Loucy (cell line): ENCODE results near the gene RBMS3.

Experiments used
- H2AFZ ChIP-seq: fragments of 200-600 bp; sonication (generic); 2 replicates; pipeline ENCODE4 v1.6.0; 2016; ENCODE audit warnings: antibody characterized with exemption, mild to moderate bottlenecking, low read length, moderate library complexity
- H3F3A ChIP-seq: fragments of 200-600 bp; 2 replicates; pipeline ENCODE4 v1.6.0; 2016; ENCODE audit warnings: antibody characterized with exemption, low read depth, mild to moderate bottlenecking
- H3K27me3 ChIP-seq: fragments of 200-600 bp; sonication (generic); 2 replicates; pipeline ENCODE4 v1.6.1; 2014; ENCODE audit warnings: low read length, mild to moderate bottlenecking; ENCODE audit not compliant: insufficient read depth, poor library complexity, severe bottlenecking
- H3K36me3 ChIP-seq: fragments of 200-600 bp; sonication (generic); 2 replicates; pipeline ENCODE4 v1.6.1; 2016; ENCODE audit warnings: low read length; ENCODE audit not compliant: insufficient read depth
- H3K4me1 ChIP-seq: fragments of 200-600 bp; sonication (generic); 2 replicates; pipeline ENCODE4 v1.5.1; 2014; ENCODE audit warnings: low read length, mild to moderate bottlenecking; ENCODE audit not compliant: insufficient read depth, poor library complexity, severe bottlenecking
- H3K4me2 ChIP-seq: fragments of 200-600 bp; sonication (generic); 2 replicates; pipeline ENCODE4 v1.6.0; 2014; ENCODE audit warnings: antibody characterized with exemption, low read length, low read depth, mild to moderate bottlenecking; ENCODE audit not compliant: poor library complexity, severe bottlenecking
- H3K4me3 ChIP-seq: fragments of 200-600 bp; sonication (generic); 2 replicates; pipeline ENCODE4 v1.5.1; 2014; ENCODE audit warnings: low read length, mild to moderate bottlenecking, mixed read lengths; ENCODE audit not compliant: poor library complexity, severe bottlenecking
- H3K79me2 ChIP-seq: fragments of 200-600 bp; sonication (generic); 2 replicates; pipeline ENCODE4 v1.6.1; 2014; ENCODE audit warnings: low read length; ENCODE audit not compliant: insufficient read depth
- H3K9ac ChIP-seq: fragments of 200-600 bp; sonication (generic); 2 replicates; pipeline ENCODE4 v1.6.0; 2014; ENCODE audit warnings: mild to moderate bottlenecking, low read depth, low read length, moderate library complexity; ENCODE audit not compliant: poor library complexity, severe bottlenecking
- H3K9me2 ChIP-seq: fragments of 200-600 bp; sonication (generic); replicated peaks from 2 replicates; pipeline ENCODE4 v1.6.1; 2016; ENCODE audit warnings: low read depth, low read length, mixed read lengths
- H3K9me3 ChIP-seq: fragments of 200-600 bp; sonication (generic); 2 replicates; pipeline ENCODE4 v1.6.1; 2014; ENCODE audit warnings: mild to moderate bottlenecking, antibody characterized with exemption, low read length, low read depth; ENCODE audit not compliant: insufficient read depth
- H4K20me1 ChIP-seq: fragments of 200-600 bp; sonication (generic); 2 replicates; pipeline ENCODE4 v1.6.0; 2014; ENCODE audit warnings: antibody characterized with exemption, low read length, mild to moderate bottlenecking; ENCODE audit not compliant: insufficient read depth, poor library complexity, severe bottlenecking
- CTCF ChIP-seq: fragments of 200-600 bp; sonication (generic); conservative IDR thresholded peaks from 2 replicates; pipeline ENCODE4 v1.5.1; 2014; ENCODE audit warnings: mild to moderate bottlenecking, antibody characterized with exemption, low read length
- EZH2phosphoT487 ChIP-seq: fragments of 200-600 bp; IDR thresholded peaks from 2 replicates; pipeline ENCODE4 v1.6.1; 2018; ENCODE audit warnings: antibody characterized with exemption, mild to moderate bottlenecking, moderate library complexity, borderline replicate concordance

Gene RBMS3

GRCh38 chr3:29686889-29687592 is 406.2 kb downstream of the RBMS3 start:
- Histone ChIP-seq H3F3A (no peaks in the 10 kb centered on the region), H2AFZ (no peak overlapping the region), H4K20me1 (no peaks in the 10 kb centered on the region), H3K4me2 (no peak overlapping the region), H3K79me2 (no peaks in the 10 kb centered on the region), H3K27me3 (no peaks in the 10 kb centered on the region), H3K9me2 (no peaks in the 10 kb centered on the region), H3K4me1 (no peaks in the 10 kb centered on the region), H3K4me3 (no peak overlapping the region), H3K9me3 (no peaks in the 10 kb centered on the region), H3K9ac (no peak overlapping the region), H3K36me3 (no peaks in the 10 kb centered on the region)
- TF ChIP-seq EZH2phosphoT487 (no peak), CTCF (no peak)

- no peak overlapping the region for H3K4me3 ChIP-seq
Measured at GRCh38 chr3:29690686-29691353, 409.9 kb downstream of the RBMS3 start.

GRCh38 chr3:29693863-29694262 is 413.0 kb downstream of the RBMS3 start:
- Histone ChIP-seq H3K9ac (no peak overlapping the region), H3F3A (no peaks in the 10 kb centered on the region), H3K27me3 (no peaks in the 10 kb centered on the region), H2AFZ (no peak overlapping the region), H3K9me3 (no peaks in the 10 kb centered on the region), H4K20me1 (no peaks in the 10 kb centered on the region), H3K4me1 (no peaks in the 10 kb centered on the region), H3K9me2 (no peaks in the 10 kb centered on the region), H3K4me2 (no peak overlapping the region), H3K36me3 (no peaks in the 10 kb centered on the region), H3K79me2 (no peaks in the 10 kb centered on the region), H3K4me3 (no peak overlapping the region)
- TF ChIP-seq EZH2phosphoT487 = no peak

More at GRCh38 chr3:29690686-29691353, 409.9 kb downstream of the RBMS3 start:
- no peak overlapping the region for H3K9ac ChIP-seq
- H3K27me3 ChIP-seq = no peaks in the 10 kb centered on the region
- no peaks in the 10 kb centered on the region for H3K4me1 ChIP-seq
- H4K20me1 ChIP-seq = no peaks in the 10 kb centered on the region
- no peaks in the 10 kb centered on the region for H3F3A ChIP-seq
- H3K9me2 ChIP-seq = no peaks in the 10 kb centered on the region
- no peaks in the 10 kb centered on the region for H3K79me2 ChIP-seq
- H3K36me3 ChIP-seq = no peaks in the 10 kb centered on the region
- TF ChIP-seq EZH2phosphoT487 = no peak
- TF ChIP-seq CTCF = no peak
- no peak overlapping the region for H2AFZ ChIP-seq
- no peak overlapping the region for H3K4me2 ChIP-seq
- H3K9me3 ChIP-seq = no peaks in the 10 kb centered on the region
